RPMI8226 (cell line): ENCODE measurements around the gene PTRHD1.

ENCODE experiments used
- DNase-seq: peaks from one replicate; pipeline ENCODE4 v3.0.0-alpha.2; 2015

PTRHD1 gene

GRCh38 chr2:24749069-24749691 is 44.0 kb downstream of the PTRHD1 start:
- no peak for DNase-seq

- DNase-seq: no peak
Observed at GRCh38 chr2:24747299-24747698, 45.9 kb downstream of the PTRHD1 start.

DNA sequence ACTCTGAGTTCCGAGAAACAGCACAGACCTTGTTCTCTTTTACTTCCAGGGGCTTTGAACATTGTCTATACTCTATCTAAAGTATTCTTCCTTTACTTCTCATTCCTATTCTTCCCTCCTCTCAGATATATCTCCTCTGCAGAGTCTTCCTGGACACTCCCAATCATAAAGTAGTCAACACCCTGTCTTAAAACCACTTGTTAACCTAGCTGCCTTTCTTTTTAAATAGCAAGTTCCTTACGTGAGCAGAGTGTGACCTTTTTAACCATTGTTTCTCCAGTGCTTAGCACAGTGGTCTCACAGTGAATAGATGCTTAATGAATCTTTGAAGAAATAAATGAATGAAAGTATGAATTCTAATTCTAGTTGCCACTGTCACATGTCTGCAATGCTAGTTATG is 47.4 kb downstream of the PTRHD1 start:
- no peak for DNase-seq

DNA sequence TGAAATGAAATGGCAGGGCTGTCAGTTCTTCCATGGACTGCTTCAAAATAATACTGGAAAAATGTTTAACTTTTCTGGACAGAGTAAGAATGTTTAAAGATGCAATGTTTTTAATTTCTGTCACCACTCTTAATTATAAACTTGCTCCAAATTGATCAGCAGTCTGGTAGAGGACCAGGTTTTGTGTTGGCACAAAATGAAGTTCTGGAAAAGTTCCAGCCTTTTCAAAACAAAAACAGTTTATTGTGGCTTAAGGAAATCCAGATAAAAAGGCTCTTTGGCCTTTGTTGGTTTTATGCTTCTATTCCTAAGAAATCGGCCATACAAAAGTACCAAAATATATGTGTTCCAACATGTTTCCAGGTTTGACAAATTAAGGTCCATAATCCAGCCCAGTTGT is 48.8 kb downstream of the PTRHD1 start:
- no peak for DNase-seq

- no peak for DNase-seq
Observed at GRCh38 chr2:24743924-24744323, 49.3 kb downstream of the PTRHD1 start.

- DNase-seq: no peak
Observed at GRCh38 chr2:24742730-24743129, 50.5 kb downstream of the PTRHD1 start.

GRCh38 chr2:24740142-24740541 is 53.0 kb downstream of the PTRHD1 start:
- DNase-seq: no peak
